NCI-H2196 (cell line): ENCODE data around the gene GCSAML.

Experiments used
- DNase-seq: peaks from one replicate; lab custom pipeline; 2025; ENCODE audit not compliant: unreplicated experiment; lab: John Stamatoyannopoulos, UW

Gene GCSAML

DNA sequence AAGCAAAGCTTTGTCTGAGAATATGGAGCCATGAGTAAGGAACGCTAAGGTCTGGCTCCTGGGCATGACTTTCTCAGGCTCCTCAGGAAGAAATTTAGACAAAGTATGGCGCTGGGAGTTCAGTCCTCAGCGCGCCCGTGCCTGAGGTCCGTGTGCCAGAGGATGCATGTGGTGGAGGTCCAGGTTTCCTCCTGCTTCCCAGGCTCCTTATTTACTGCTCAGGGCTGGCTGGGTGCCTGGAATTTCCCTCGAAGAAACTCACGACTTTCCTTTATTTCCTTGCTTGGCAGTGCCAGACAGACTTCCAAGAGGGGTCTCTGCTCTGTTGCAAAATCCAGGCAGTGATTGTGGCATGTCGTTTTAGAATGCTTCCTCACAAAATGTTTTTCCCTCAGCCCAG lies 13.3 kb downstream of the GCSAML start:
- DNase-seq, result no peak

- DNase-seq, result no peak
These were observed 25.3 kb downstream of the GCSAML start for GRCh38 chr1:247574236-247574635.

GRCh38 chr1:247574664-247575063 lies 25.7 kb downstream of the GCSAML start:
- DNase-seq, result no peak

DNA sequence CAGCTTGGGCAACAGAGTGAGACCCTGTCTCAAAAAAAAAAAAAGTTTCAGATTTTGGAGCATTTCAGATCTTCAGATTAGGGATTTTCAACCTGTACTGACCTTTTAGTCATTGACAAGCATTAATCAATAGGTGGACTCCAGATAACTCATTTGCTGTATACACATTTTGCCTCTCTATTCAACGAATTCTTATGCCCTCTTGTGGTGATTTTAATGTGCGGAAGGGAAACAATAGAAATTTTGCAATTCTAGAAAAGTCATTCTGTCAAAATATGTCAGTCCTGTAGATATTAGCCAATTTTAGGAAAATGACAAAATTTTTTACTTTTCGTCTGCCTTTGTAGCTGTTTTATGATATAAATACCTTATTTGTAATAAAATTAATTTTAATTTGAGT lies 27.6 kb downstream of the GCSAML start:
- peak; percentile 0 for DNase-seq

DNA sequence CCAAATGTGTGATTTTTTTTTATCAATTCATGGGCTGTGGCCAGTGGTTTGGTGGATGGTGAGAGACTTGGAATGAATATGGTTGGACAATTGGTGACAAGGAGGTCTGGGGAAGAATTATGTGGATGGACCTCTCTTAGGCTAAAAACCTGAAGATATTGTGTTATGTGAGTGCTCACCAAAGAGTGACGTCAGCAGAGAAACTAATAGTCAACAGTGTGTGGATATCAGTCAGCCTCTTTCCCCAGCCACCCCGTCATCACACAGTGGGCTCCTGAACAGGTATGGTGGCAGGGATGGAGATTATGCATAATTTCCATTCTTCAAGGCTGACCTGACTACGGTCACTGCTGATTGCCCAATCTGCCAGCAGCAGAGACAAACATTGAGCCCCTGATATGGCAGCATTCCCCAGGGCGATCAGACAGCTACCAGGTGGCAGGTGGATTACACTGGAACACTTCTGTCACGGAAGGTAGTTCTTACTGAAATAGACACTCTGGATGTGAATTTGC lies 30.1 kb downstream of the GCSAML start:
- no peak for DNase-seq

DNA sequence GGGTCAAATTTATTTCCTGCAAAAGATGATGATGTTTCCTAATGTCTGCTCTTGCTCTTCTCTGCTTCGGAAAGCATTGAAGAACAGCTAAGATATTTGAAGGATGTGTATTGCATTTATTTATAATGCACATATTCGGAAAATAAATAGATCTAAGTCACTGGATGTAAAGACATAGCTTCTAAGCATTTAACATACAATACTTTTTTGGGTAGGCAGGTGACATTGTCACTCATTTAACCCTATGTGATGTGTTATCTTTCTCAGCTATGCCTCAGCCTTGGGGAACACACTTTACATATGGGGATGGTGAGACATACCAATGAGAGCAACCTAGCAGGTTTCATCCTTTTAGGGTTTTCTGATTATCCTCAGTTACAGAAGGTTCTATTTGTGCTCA lies 39.1 kb downstream of the GCSAML start, which contains the start of gene OR2G2:
TSS of gene OR2G2 (plus strand) at position 301 of the 400 bp plus-strand sequence. CDS start at position 301, 0 bp downstream.
- DNase-seq, result no peak

- DNase-seq, result no peak
These were observed 56.4 kb downstream of the GCSAML start, which contains the start of gene OR2G3 for GRCh38 chr1:247605286-247605685. OR2G3 (plus strand) TSS chr1:247605586; CDS start chr1:247605586, 0 bp downstream.

DNA sequence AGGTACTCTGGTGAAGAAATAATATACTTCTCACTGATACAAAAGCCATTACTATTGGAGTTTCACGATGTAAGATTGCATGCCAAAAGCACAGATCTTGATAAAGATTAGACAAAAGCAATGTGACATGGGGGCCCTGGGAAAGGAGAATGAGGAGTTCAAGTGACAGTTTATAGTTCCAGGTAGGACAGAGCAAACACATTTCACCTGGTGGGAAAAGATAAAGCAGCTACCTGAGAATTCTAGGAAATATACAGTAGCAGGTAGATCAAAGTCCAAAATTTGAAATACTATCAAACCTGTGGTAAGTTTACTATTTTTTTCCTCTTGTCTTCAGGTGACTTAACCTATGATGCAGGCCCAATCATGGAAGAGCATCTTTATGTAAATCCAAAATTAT lies 64.5 kb downstream of the GCSAML start:
- no peak for DNase-seq

DNA sequence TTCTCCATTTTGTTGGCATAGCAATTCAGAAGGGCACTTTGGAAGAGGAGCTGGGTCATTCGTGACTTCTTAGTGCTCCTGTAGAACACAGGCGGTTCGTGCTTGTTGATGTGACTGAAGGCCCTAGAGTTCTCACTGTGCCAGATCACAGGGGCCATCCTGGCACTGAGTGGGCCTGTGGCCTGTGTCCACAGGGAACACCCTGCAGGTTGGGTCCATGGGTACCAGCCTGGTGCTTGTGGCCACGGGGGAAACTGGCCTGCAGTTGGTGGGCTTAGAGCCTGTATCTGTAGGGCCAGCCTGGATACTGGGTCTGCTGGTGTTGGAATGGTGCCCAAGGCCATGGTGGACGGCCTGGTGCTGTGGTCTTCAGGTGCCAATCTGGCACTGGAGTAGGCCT lies 65.7 kb downstream of the GCSAML start:
- no peak for DNase-seq
